PFSK-1 (cell line): ENCODE results near the gene KCNIP4.

ENCODE experiments used
- FOXP2 ChIP-seq: optimal IDR thresholded peaks from 2 replicates; pipeline ENCODE3; 2011; ENCODE audit warnings: borderline replicate concordance, control low read depth, inconsistent platforms; ENCODE audit not compliant: insufficient read depth; ENCODE audit errors: extremely low read length, extremely low read depth
- POLR2AphosphoS5 ChIP-seq: IDR thresholded peaks from 2 replicates; pipeline ENCODE4 v1.6.1; 2012; ENCODE audit warnings: low read depth, mild to moderate bottlenecking, control low read depth, low read length, moderate library complexity
- REST ChIP-seq, 2 experiments: IDR thresholded peaks; 2 replicates each; pipeline versions ENCODE4 v1.6.1 to v1.8.0; 2011 to 2012; ENCODE audit warnings: low read depth in 2 of 2, low read length in 2 of 2, control low read depth in 1 of 2, inconsistent platforms in 1 of 2, mild to moderate bottlenecking in 1 of 2, moderate library complexity in 1 of 2; ENCODE audit not compliant: insufficient read depth in 1 of 2
- SIN3A ChIP-seq: IDR thresholded peaks from 2 replicates; pipeline ENCODE4 v1.6.1; 2012; ENCODE audit warnings: mild to moderate bottlenecking, low read length, moderate library complexity, borderline replicate concordance; ENCODE audit not compliant: insufficient read depth
- TAF1 ChIP-seq: IDR thresholded peaks from 2 replicates; pipeline ENCODE4 v1.6.1; 2012; ENCODE audit warnings: low read length, control low read depth, borderline replicate concordance; ENCODE audit not compliant: insufficient read depth

Gene KCNIP4

GRCh38 chr4:21735866-21736265 is 212.7 kb downstream of the KCNIP4 start:
- TF ChIP-seq POLR2AphosphoS5 = no peak
- no peak for TF ChIP-seq TAF1
- no peak for TF ChIP-seq FOXP2
- TF ChIP-seq REST (IDR thresholded peaks at IDR 0.05; ENCODE audit: insufficient read depth in 1 of 2, low read depth in 2 of 2, low read length in 2 of 2) = no peak
- TF ChIP-seq SIN3A = no peak

GRCh38 chr4:21733894-21734630 is 214.5 kb downstream of the KCNIP4 start:
- TF ChIP-seq TAF1 (no peak), POLR2AphosphoS5 (no peak), FOXP2 (no peak), REST (IDR thresholded peaks at IDR 0.05; ENCODE audit: insufficient read depth in 1 of 2, low read depth in 2 of 2, low read length in 2 of 2) (no peak)

- TF ChIP-seq SIN3A (no peak), POLR2AphosphoS5 (no peak), FOXP2 (no peak)
Observed at GRCh38 chr4:21728304-21728703, 220.3 kb downstream of the KCNIP4 start.

GRCh38 chr4:21726255-21726815 is 222.2 kb downstream of the KCNIP4 start:
- TF ChIP-seq REST (IDR thresholded peaks at IDR 0.05; ENCODE audit: insufficient read depth in 1 of 2, low read depth in 2 of 2, low read length in 2 of 2) (no peak), SIN3A (no peak), TAF1 (no peak), POLR2AphosphoS5 (no peak), FOXP2 (no peak)

GRCh38 chr4:21722157-21722839 is 226.3 kb downstream of the KCNIP4 start:
- TF ChIP-seq REST (IDR thresholded peaks at IDR 0.05; ENCODE audit: insufficient read depth in 1 of 2, low read depth in 2 of 2, low read length in 2 of 2) = no peak
- no peak for TF ChIP-seq FOXP2
- TF ChIP-seq SIN3A = no peak
- TF ChIP-seq TAF1 = no peak
- TF ChIP-seq POLR2AphosphoS5 = no peak
